Measurements from ENCODE around the gene CLDND2. TPM values are rescaled to one million over a fixed set of nuclear protein-coding genes. Genes with fewer than 3 reads are reported as not detected.

Gene CLDND2
- total RNA-seq, 1 experiment from 2014 or later = not detected

- H3K36me3 ChIP-seq = no peaks in the 10 kb centered on the region
- no peak overlapping the region for H3K27ac ChIP-seq
- no peak overlapping the region for H3K4me3 ChIP-seq
- H3K9me3 ChIP-seq (replicated peaks) = no peaks in the 10 kb centered on the region
- H3K4me1 ChIP-seq (replicated peaks) = no peaks in the 10 kb centered on the region
- no peak for DNase-seq (ENCODE audit: low read depth in 1 of 2, low spot score in 2 of 2)
- 0 out of 2 replicates have a peak, but pooled peaks cover 3% of the 10 kb centered on the region for H3K27me3 ChIP-seq (replicated peaks)
Measured at GRCh38 chr19:51326216-51327065, 42.4 kb downstream of the CLDND2 start.

GRCh38 chr19:51325161-51325976 lies 43.4 kb downstream of the CLDND2 start:
- Histone ChIP-seq H3K9me3 (replicated peaks) (no peaks in the 10 kb centered on the region), H3K4me3 (no peak overlapping the region), H3K27ac (no peak overlapping the region), H3K36me3 (no peaks in the 10 kb centered on the region), H3K4me1 (replicated peaks) (no peaks in the 10 kb centered on the region), H3K27me3 (replicated peaks) (0 out of 2 replicates have a peak, but pooled peaks cover 3% of the 10 kb centered on the region)
- no peak for DNase-seq (ENCODE audit: low read depth in 1 of 2, low spot score in 2 of 2)

GRCh38 chr19:51324167-51324481 lies 44.7 kb downstream of the CLDND2 start:
- no peaks in the 10 kb centered on the region for H3K9me3 ChIP-seq (replicated peaks)
- no peak for DNase-seq (ENCODE audit: low read depth in 1 of 2, low spot score in 2 of 2)
- no peaks in the 10 kb centered on the region for H3K4me1 ChIP-seq (replicated peaks)
- H3K4me3 ChIP-seq = no peak overlapping the region
- 0 out of 2 replicates have a peak, but pooled peaks cover 3% of the 10 kb centered on the region for H3K27me3 ChIP-seq (replicated peaks)
- H3K27ac ChIP-seq = no peak overlapping the region
- H3K36me3 ChIP-seq = no peaks in the 10 kb centered on the region

- H3K9me3 ChIP-seq (replicated peaks) = no peaks in the 10 kb centered on the region
- no peaks in the 10 kb centered on the region for H3K4me1 ChIP-seq (replicated peaks)
- no peak for DNase-seq (ENCODE audit: low read depth in 1 of 2, low spot score in 2 of 2)
- H3K4me3 ChIP-seq = no peak overlapping the region
- 0 out of 2 replicates have a peak, but pooled peaks cover 3% of the 10 kb centered on the region for H3K27me3 ChIP-seq (replicated peaks)
- H3K36me3 ChIP-seq = no peaks in the 10 kb centered on the region
- no peak overlapping the region for H3K27ac ChIP-seq
Measured at GRCh38 chr19:51323481-51324166, 45.2 kb downstream of the CLDND2 start.

GRCh38 chr19:51321799-51322198 lies 47.0 kb downstream of the CLDND2 start:
- Histone ChIP-seq H3K4me1 (replicated peaks) (no peaks in the 10 kb centered on the region), H3K27me3 (replicated peaks) (no peaks in the 10 kb centered on the region), H3K4me3 (no peak overlapping the region), H3K36me3 (no peaks in the 10 kb centered on the region), H3K9me3 (replicated peaks) (no peaks in the 10 kb centered on the region), H3K27ac (no peak overlapping the region)
- DNase-seq (ENCODE audit: low read depth in 1 of 2, low spot score in 2 of 2) = no peak

GRCh38 chr19:51320280-51320657 lies 48.5 kb downstream of the CLDND2 start:
- no peak overlapping the region for H3K4me3 ChIP-seq
- no peaks in the 10 kb centered on the region for H3K9me3 ChIP-seq (replicated peaks)
- no peaks in the 10 kb centered on the region for H3K36me3 ChIP-seq
- H3K27ac ChIP-seq = no peak overlapping the region
- H3K4me1 ChIP-seq (replicated peaks) = no peaks in the 10 kb centered on the region
- no peak for DNase-seq (ENCODE audit: low read depth in 1 of 2, low spot score in 2 of 2)
- H3K27me3 ChIP-seq (replicated peaks) = no peaks in the 10 kb centered on the region

- Histone ChIP-seq H3K4me1 (replicated peaks) (no peaks in the 10 kb centered on the region), H3K4me3 (no peak overlapping the region), H3K36me3 (no peaks in the 10 kb centered on the region), H3K27me3 (replicated peaks) (no peaks in the 10 kb centered on the region), H3K9me3 (replicated peaks) (no peaks in the 10 kb centered on the region), H3K27ac (no peak overlapping the region)
- DNase-seq (ENCODE audit: low read depth in 1 of 2, low spot score in 2 of 2) = no peak
Measured at GRCh38 chr19:51319649-51320279, 49.0 kb downstream of the CLDND2 start.

GRCh38 chr19:51318687-51319648 lies 49.8 kb downstream of the CLDND2 start:
- Histone ChIP-seq H3K4me3 (no peak overlapping the region), H3K4me1 (replicated peaks) (no peaks in the 10 kb centered on the region), H3K9me3 (replicated peaks) (no peaks in the 10 kb centered on the region), H3K27ac (no peak overlapping the region), H3K27me3 (replicated peaks) (no peaks in the 10 kb centered on the region), H3K36me3 (no peaks in the 10 kb centered on the region)
- DNase-seq (ENCODE audit: low read depth in 1 of 2, low spot score in 2 of 2) = no peak

GRCh38 chr19:51317968-51318367 lies 50.8 kb downstream of the CLDND2 start:
- no peaks in the 10 kb centered on the region for H3K9me3 ChIP-seq (replicated peaks)
- no peak for DNase-seq (ENCODE audit: low read depth in 1 of 2, low spot score in 2 of 2)
- H3K4me3 ChIP-seq = no peak overlapping the region
- H3K4me1 ChIP-seq (replicated peaks) = no peaks in the 10 kb centered on the region
- H3K36me3 ChIP-seq = no peaks in the 10 kb centered on the region
- H3K27me3 ChIP-seq (replicated peaks) = no peaks in the 10 kb centered on the region
- no peak overlapping the region for H3K27ac ChIP-seq

GRCh38 chr19:51317376-51317775 lies 51.4 kb downstream of the CLDND2 start:
- Histone ChIP-seq H3K27me3 (replicated peaks) (no peaks in the 10 kb centered on the region), H3K4me3 (no peak overlapping the region), H3K36me3 (no peaks in the 10 kb centered on the region), H3K4me1 (replicated peaks) (no peaks in the 10 kb centered on the region), H3K27ac (no peak overlapping the region), H3K9me3 (replicated peaks) (no peaks in the 10 kb centered on the region)
- no peak for DNase-seq (ENCODE audit: low read depth in 1 of 2, low spot score in 2 of 2)
